Thymus (tissue), 14 donors: ENCODE measurements around the gene PRF1. TPM values are rescaled to one million over a fixed set of nuclear protein-coding genes. Genes with fewer than 3 reads are reported as not detected.
"Not testable (repeated sequence)": the region's sequence is repeated elsewhere in the genome, so short reads cannot be mapped to it uniquely, and the experiment has no call there.

ENCODE experiments used
- DNase-seq, 9 donors: peaks; one replicate each; pipeline ENCODE4 v3.0.0-alpha.2; 2013; ENCODE audit warnings: low spot score in 9 of 9, low read depth in 6 of 9, missing footprints in 1 of 9
- H3K27ac ChIP-seq, 2 donors: one replicate each; pipeline ENCODE4 v1.5.1; 2013; ENCODE audit warnings: control low read depth in 1 of 2, low read depth in 1 of 2, low read length in 1 of 2, mild to moderate bottlenecking in 1 of 2, moderate library complexity in 1 of 2
- H3K27me3 ChIP-seq, 2 donors: one replicate each; pipeline ENCODE4 v1.5.1; 2013; ENCODE audit warnings: low read length in 1 of 2; ENCODE audit not compliant: control insufficient read depth in 2 of 2, insufficient read depth in 1 of 2
- H3K36me3 ChIP-seq, 2 donors: one replicate each; pipeline ENCODE4 v1.5.1; 2013; ENCODE audit warnings: low read length in 1 of 2, mild to moderate bottlenecking in 1 of 2, moderate library complexity in 1 of 2; ENCODE audit not compliant: control insufficient read depth in 2 of 2, insufficient read depth in 2 of 2
- H3K4me1 ChIP-seq, 2 donors: one replicate each; pipeline ENCODE4 v1.5.1; 2013; ENCODE audit warnings: low read length in 2 of 2; ENCODE audit not compliant: control insufficient read depth in 2 of 2, insufficient read depth in 2 of 2
- H3K4me3 ChIP-seq, 2 donors: one replicate each; pipeline ENCODE4 v1.5.1; 2013; ENCODE audit warnings: low read length in 2 of 2, control low read depth in 1 of 2, mild to moderate bottlenecking in 1 of 2
- H3K9me3 ChIP-seq, 2 donors: one replicate each; pipeline ENCODE4 v1.5.1; 2013; ENCODE audit warnings: low read length in 1 of 2, mild to moderate bottlenecking in 1 of 2; ENCODE audit not compliant: control insufficient read depth in 2 of 2, insufficient read depth in 1 of 2
- WGBS: extraction: QIAGEN DNeasy Blood & Tissue Kit; methylation state at CpG from one replicate; pipeline ENCODE4 v1.1.7; 2013; 5-methylcytosine and 5-hydroxymethylcytosine counted together
- long read RNA-seq, 10 donors: transcript quantifications; one replicate each; lab custom pipeline, GENCODE V29; 2026
- polyA plus RNA-seq: library from polyadenylated mRNA; stranded (reverse); fragments of 200-250 nt; gene quantifications from one replicate; pipeline ENCODE4 v1.2.3, GENCODE V29; 2013
- total RNA-seq: library from RNA; stranded (reverse); fragments of 120-200 nt; gene quantifications from one replicate; pipeline ENCODE4 v1.2.4, GENCODE V29; 2013
- donor health status: healthy.

Gene PRF1
- total RNA-seq (9.1 TPM), polyA plus RNA-seq (12.3 TPM)
- long read RNA-seq, donor 1, partial matches to known transcripts, result 0 of 1 reads
- long read RNA-seq, donor 1, other reads (novel, unspliced or antisense), result 0 of 1 reads
- long read RNA-seq, donor 2, result 0 reads
- long read RNA-seq, donor 3, partial matches to known transcripts, result 9 of 13 reads
- long read RNA-seq, donor 3, other reads (novel, unspliced or antisense), result 0 of 13 reads
- long read RNA-seq, donor 4, transcript PRF1-201 (3 exons, 2,492 nt), result major isoform, 7 of 17 reads
- long read RNA-seq, donor 4, partial matches to known transcripts, result 10 of 17 reads
- long read RNA-seq, donor 4, other reads (novel, unspliced or antisense), result 0 of 17 reads
- long read RNA-seq, donor 5, partial matches to known transcripts, result 0 of 2 reads
- long read RNA-seq, donor 5, other reads (novel, unspliced or antisense), result 0 of 2 reads
- long read RNA-seq, donor 6, result 0 reads
- long read RNA-seq, donor 7, partial matches to known transcripts, result 7 of 7 reads
- long read RNA-seq, donor 7, other reads (novel, unspliced or antisense), result 0 of 7 reads
- long read RNA-seq, donor 8, result 0 reads
- long read RNA-seq, donor 9, partial matches to known transcripts, result 0 of 1 reads
- long read RNA-seq, donor 9, other reads (novel, unspliced or antisense), result 0 of 1 reads
- long read RNA-seq, donor 10, partial matches to known transcripts, result 0 of 2 reads
- long read RNA-seq, donor 10, other reads (novel, unspliced or antisense), result 0 of 2 reads

DNA sequence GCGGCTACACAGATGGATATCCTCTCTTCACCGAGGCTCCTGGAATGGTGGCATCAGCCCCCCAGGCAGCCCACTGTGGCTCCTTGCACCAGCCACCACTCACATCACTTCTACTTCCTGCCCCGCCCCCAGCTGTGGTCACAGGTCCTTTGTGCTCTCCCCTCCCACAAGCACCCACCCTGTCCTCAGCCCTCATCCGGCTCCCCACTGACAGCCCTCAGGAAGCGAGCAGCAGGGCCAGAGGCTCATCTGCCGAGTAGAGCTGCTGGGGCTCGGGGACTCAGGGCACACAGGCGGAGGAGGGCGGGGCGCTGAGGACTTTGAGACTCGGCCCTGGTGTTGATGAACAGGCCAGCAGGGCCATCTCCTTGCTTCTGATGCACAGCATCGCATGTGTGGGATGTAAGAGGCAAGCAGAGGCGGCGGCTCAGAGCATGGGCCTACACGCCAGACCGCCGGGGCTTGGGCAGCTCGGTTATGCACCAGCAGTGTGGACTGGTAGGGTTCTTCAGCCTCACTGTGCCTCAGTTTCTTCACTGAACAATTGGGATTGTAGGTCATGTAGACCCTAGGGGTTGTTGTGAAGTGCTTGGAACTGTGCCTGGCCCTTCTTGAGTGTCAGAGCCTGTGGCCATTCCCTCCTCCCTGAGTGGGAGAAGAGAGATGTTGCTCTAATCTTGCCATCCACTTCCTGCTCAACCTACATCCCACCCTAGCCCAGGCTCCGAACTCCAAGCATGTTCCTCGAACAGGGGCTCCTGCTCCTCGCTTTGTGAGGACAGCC lies at the start of gene PRF1:
TSS of gene PRF1 (minus strand) at position 77 of the 784 bp plus-strand sequence. CDS start 1,839 bp downstream, outside the sequence.
- peak within 1 kb of the TSS; percentile 23 to 29 for H3K4me3 ChIP-seq
- peaks cover 0 to 4% of the 10 kb centered on the region in 2 donors for H3K9me3 ChIP-seq
- DNase-seq, result peak in 8 of 9 donors; percentile 39 to 88 (median 64)
- 54% methylated on average over 21 of the region's 21 CpGs for WGBS
- H3K27me3 ChIP-seq, result no peaks in the 10 kb centered on the region
- H3K4me1 ChIP-seq, result peaks cover 10 to 30% of the 10 kb centered on the region in 2 donors
- no peaks in the 10 kb centered on the region for H3K36me3 ChIP-seq
- peak within 1 kb of the TSS in 1 of 2 donors; percentile 38 for H3K27ac ChIP-seq

DNA sequence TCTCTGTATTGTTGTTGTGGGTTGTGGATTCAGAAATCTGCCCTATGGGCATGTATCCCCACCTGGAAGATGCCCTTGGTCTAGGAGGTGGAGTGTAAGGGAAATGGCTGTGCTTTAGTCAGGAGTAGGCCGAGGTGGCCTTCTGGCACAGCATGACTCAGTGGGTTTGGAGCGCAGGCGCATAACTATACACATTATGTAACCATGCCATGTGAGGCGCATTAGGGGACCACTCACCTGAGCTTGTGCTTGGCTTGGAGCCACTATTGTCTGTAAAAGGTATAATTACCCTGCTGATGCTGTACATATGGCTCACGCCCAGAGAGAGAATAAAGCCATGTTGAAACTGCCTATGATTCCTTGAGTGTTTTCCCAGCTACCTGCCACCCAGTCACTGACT lies 49.1 kb upstream of the PRF1 start:
- peak in 1 of 9 donors; percentile 48 for DNase-seq
- Histone ChIP-seq H3K4me3 (no peak overlapping the region), H3K4me1 (peaks cover 0 to 3% of the 10 kb centered on the region in 2 donors), H3K36me3 (no peaks in the 10 kb centered on the region), H3K27ac (no peak overlapping the region), H3K9me3 (peaks cover 6 to 47% of the 10 kb centered on the region in 2 donors), H3K27me3 (no peaks in the 10 kb centered on the region)
- WGBS, result 98% methylated on average over 5 of the region's 5 CpGs

DNA sequence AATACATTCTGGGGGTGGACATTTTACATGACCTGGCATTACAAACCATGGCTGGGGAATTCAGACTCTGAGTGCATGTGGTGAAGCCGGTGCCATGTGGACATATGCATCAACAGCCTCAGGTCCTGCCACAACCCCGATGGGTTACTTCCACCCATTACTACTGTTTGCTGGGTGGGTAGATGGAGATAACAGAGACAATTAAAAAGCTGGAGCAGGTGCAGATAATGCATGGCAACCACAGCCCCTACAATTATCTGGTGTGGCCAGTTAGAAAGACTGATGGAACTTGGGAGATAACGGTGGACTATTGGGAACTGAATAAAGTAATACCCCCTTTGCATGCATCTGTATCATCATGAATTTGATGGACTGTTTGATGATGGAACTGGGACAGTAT lies 48.2 kb upstream of the PRF1 start:
- H3K36me3 ChIP-seq, result no peaks in the 10 kb centered on the region
- no peaks in the 10 kb centered on the region for H3K4me1 ChIP-seq
- H3K27me3 ChIP-seq, result no peaks in the 10 kb centered on the region
- no peak for DNase-seq
- H3K9me3 ChIP-seq, result peaks cover 6 to 47% of the 10 kb centered on the region in 2 donors
- WGBS, result 98% methylated on average over 3 of the region's 3 CpGs
- no peak overlapping the region for H3K4me3 ChIP-seq
- no peak overlapping the region for H3K27ac ChIP-seq

DNA sequence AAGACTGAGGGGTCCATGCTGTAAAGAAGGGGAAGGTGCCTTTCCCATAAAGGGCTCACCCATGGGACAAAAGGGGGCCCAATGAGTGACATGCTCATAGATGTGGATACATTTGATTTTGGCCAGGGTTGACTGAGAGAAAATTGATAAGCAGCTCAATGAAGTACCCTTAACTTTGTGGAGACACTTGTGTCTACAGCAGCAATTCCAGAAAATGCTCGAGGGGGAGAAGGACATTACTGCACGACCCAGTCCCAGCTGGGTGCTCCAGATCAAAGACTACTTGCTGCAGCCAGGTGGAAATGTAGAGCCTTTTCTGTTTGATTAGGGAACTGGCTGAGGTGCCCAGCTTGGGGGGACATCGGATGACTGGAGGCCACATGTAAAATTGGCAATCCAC lies 47.6 kb upstream of the PRF1 start:
- WGBS, result 80% methylated on average over 3 of the region's 3 CpGs
- Histone ChIP-seq H3K27ac (no peak overlapping the region), H3K36me3 (no peaks in the 10 kb centered on the region), H3K9me3 (peaks cover 6 to 47% of the 10 kb centered on the region in 2 donors), H3K4me3 (no peak overlapping the region), H3K4me1 (no peaks in the 10 kb centered on the region), H3K27me3 (no peaks in the 10 kb centered on the region)
- DNase-seq, result no peak

DNA sequence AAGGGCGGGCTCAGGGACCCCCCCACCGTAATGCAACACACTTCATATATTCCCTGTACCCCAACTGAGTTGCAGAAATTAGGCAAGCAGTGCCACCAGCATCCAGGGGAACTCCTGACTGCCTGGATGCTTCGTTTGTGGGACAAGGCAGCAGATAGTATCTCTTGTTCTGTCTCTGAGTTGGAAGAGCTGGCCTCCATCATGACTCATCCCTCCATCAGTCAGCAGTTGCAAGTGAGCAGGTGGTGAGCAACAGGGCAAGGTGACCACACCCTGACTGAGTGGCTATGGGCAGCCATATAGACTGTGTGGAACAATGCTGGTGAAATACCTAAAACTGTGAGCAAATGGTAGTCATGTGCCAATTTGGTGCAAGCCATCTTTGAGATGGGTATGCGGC lies 47.0 kb upstream of the PRF1 start:
- DNase-seq, result no peak
- Histone ChIP-seq H3K27me3 (no peaks in the 10 kb centered on the region), H3K4me1 (no peaks in the 10 kb centered on the region), H3K36me3 (no peaks in the 10 kb centered on the region), H3K4me3 (no peak overlapping the region), H3K27ac (no peak overlapping the region), H3K9me3 (peaks cover 6 to 47% of the 10 kb centered on the region in 2 donors)
- 82% methylated on average over 4 of the region's 4 CpGs for WGBS

DNA sequence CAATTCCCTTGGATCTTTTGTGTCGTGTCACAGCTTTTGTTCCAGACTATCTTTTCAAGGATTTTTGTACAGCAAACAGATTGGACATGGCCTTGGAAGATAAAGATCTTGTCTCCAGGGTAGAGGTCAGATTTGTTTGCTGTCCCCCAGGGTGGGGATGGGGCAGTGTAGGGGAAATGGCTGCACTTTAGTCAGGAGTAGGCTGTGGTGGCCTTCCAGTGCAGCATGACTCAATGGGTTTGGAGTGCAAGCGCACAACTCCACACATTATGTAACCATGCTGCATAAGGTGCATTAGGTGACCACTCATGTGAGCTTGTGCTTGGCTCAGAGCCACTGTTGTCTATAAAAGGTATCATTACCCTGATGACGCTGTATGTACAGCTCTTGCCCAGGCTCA lies 45.9 kb upstream of the PRF1 start:
- no peak overlapping the region for H3K27ac ChIP-seq
- peak in 1 of 9 donors; percentile 28 for DNase-seq
- no peaks in the 10 kb centered on the region for H3K27me3 ChIP-seq
- no peaks in the 10 kb centered on the region for H3K4me1 ChIP-seq
- H3K4me3 ChIP-seq, result no peak overlapping the region
- WGBS, result 96% methylated on average over 3 of the region's 3 CpGs
- peaks cover 6 to 47% of the 10 kb centered on the region in 2 donors for H3K9me3 ChIP-seq
- H3K36me3 ChIP-seq, result no peaks in the 10 kb centered on the region

DNA sequence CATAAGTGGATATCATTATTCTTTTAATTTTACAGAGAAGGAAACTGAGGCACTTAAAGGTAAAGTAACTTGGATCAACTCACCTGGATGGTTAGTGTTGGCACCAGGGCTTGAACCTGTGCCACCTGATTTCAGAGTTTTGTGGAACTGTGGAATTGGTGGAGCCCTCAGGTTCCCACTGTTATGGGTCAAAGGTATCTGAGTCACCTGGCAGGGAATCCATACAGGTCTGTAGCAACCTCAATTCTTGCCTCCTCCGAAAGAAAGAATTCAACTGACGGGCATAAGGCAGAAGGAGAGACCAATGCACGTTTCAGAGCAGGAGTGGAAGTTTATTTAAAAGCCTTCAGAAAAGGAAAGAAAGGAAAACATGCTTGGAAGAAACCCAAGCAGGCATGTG lies 44.5 kb upstream of the PRF1 start:
- WGBS, result 64% methylated on average over 3 of the region's 3 CpGs
- no peaks in the 10 kb centered on the region for H3K36me3 ChIP-seq
- no peaks in the 10 kb centered on the region for H3K27me3 ChIP-seq
- H3K27ac ChIP-seq, result no peak overlapping the region
- no peak overlapping the region for H3K4me3 ChIP-seq
- H3K4me1 ChIP-seq, result no peaks in the 10 kb centered on the region
- no peak for DNase-seq
- peaks cover 6 to 41% of the 10 kb centered on the region in 2 donors for H3K9me3 ChIP-seq

DNA sequence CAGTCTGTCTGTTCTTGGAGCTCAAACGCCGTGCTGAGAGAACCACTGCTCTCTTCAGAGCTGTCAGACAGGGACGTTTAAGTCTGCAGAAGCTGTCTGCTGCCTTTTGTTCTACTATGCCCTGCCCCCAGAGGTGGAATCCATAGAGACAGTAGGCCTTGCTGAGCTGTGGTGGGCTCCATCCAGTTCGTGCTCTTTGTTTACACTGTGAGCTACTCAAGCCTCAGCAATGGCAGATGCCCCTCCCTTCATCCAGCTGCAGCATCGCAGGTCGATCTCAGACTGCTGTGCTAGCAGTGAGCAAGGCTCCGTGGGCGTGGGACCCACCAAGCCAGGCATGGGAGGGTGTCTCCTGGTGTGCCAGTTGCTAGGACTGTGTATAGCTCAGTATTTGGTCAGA lies 42.4 kb upstream of the PRF1 start:
- not testable (repeated sequence) for DNase-seq, H3K4me1 ChIP-seq, H3K27ac ChIP-seq, H3K36me3 ChIP-seq, H3K27me3 ChIP-seq, H3K4me3 ChIP-seq
- peaks cover 3 to 23% of the 10 kb centered on the region in 2 donors for H3K9me3 ChIP-seq
- WGBS, result 83% methylated on average over 8 of the region's 8 CpGs
